GM23338 (cell line): Measurements from ENCODE around the gene ZCWPW2. TPM values are rescaled to one million over a fixed set of nuclear protein-coding genes. Genes with fewer than 3 reads are reported as not detected.
A peak's percentile ranks its signal among the peaks of the same experiment; 100 is the strongest.

ENCODE experiments used
- ATAC-seq: fragments of 200-7000 bp; cut with Tn5 transposase; 3 replicates; pipeline ENCODE4 v1.9.1; 2020
- DNase-seq: peaks from one replicate; pipeline ENCODE4 v3.0.0-alpha.2; 2015; ENCODE audit warnings: low spot score
- H2AFZ ChIP-seq: fragments of 200-600 bp; sonication (generic); 2 replicates; pipeline ENCODE4 v1.8.0; 2016; ENCODE audit warnings: antibody characterized with exemption, mild to moderate bottlenecking, moderate library complexity
- H3F3A ChIP-seq: fragments of 200-600 bp; sonication (generic); replicated peaks from 2 replicates; pipeline ENCODE4 v1.8.0; 2017; ENCODE audit warnings: antibody characterized with exemption, mixed run types, low read depth
- H3K27ac ChIP-seq: fragments of 200-600 bp; sonication (generic); 2 replicates; pipeline ENCODE4 v1.6.1; 2016; ENCODE audit warnings: low read depth
- H3K27me3 ChIP-seq: fragments of 200-600 bp; sonication (generic); 2 replicates; pipeline ENCODE4 v1.8.0; 2016; ENCODE audit warnings: mild to moderate bottlenecking, mixed run types, moderate library complexity; ENCODE audit not compliant: insufficient read depth
- H3K36me3 ChIP-seq: fragments of 200-600 bp; sonication (generic); 2 replicates; pipeline ENCODE4 v1.8.0; 2016; ENCODE audit warnings: mild to moderate bottlenecking; ENCODE audit not compliant: insufficient read depth
- H3K4me1 ChIP-seq: fragments of 200-600 bp; sonication (generic); 2 replicates; pipeline ENCODE4 v1.8.0; 2016; ENCODE audit warnings: mild to moderate bottlenecking, moderate library complexity; ENCODE audit not compliant: insufficient read depth
- H3K4me2 ChIP-seq: fragments of 200-600 bp; sonication (generic); 2 replicates; pipeline ENCODE4 v1.7.1; 2017; ENCODE audit warnings: mixed run types
- H3K4me3 ChIP-seq: fragments of 200-600 bp; sonication (generic); 2 replicates; pipeline ENCODE4 v1.6.1; 2016; ENCODE audit warnings: mixed run types
- H3K79me2 ChIP-seq: fragments of 200-600 bp; sonication (generic); replicated peaks from 2 replicates; pipeline ENCODE4 v1.8.0; 2017; ENCODE audit warnings: mild to moderate bottlenecking; ENCODE audit not compliant: insufficient read depth
- H3K9me2 ChIP-seq: fragments of 200-600 bp; sonication (generic); 2 replicates; pipeline ENCODE4 v1.8.0; 2017; ENCODE audit not compliant: insufficient read depth
- H4K20me1 ChIP-seq: fragments of 200-600 bp; sonication (generic); replicated peaks from 2 replicates; pipeline ENCODE4 v1.8.0; 2017; ENCODE audit warnings: mild to moderate bottlenecking; ENCODE audit not compliant: insufficient read depth
- H3K27ac Mint-ChIP-seq: 2 replicates; pipeline ENCODE4 v1.8.0; 2020; ENCODE audit warnings: inconsistent platforms, mild to moderate bottlenecking, moderate library complexity, mixed read lengths
- H3K27me3 Mint-ChIP-seq: 3 replicates; pipeline ENCODE4 v1.8.0; 2022; ENCODE audit warnings: low read depth, mild to moderate bottlenecking, moderate library complexity, mixed read lengths, inconsistent platforms; ENCODE audit not compliant: insufficient read depth, poor library complexity
- H3K36me3 Mint-ChIP-seq: 3 replicates; pipeline ENCODE4 v1.8.0; 2021; ENCODE audit warnings: low read depth, mild to moderate bottlenecking, inconsistent platforms, moderate library complexity, mixed read lengths
- H3K4me1 Mint-ChIP-seq: 3 replicates; pipeline ENCODE4 v1.8.0; 2020; ENCODE audit warnings: mild to moderate bottlenecking, inconsistent platforms, mixed read lengths
- H3K4me3 Mint-ChIP-seq: 3 replicates; pipeline ENCODE4 v1.8.0; 2021; ENCODE audit warnings: moderate library complexity, mild to moderate bottlenecking, inconsistent platforms, mixed read lengths
- H3K9me3 Mint-ChIP-seq: 3 replicates; pipeline ENCODE4 v1.8.0; 2020; ENCODE audit warnings: moderate library complexity, mild to moderate bottlenecking, inconsistent platforms, mixed read lengths
- CTCF ChIP-seq, 2 experiments: fragments of 200-600 bp in 1 of 2; sonication (generic) in 1 of 2; conservative IDR thresholded peaks; 2 replicates each; pipeline versions ENCODE4 v1.5.1 to v1.6.1; 2016 to 2017; ENCODE audit warnings: antibody characterized with exemption in 2 of 2, low read depth in 2 of 2, mild to moderate bottlenecking in 2 of 2, moderate library complexity in 1 of 2
- EZH2phosphoT487 ChIP-seq: fragments of 200-600 bp; sonication (generic); IDR thresholded peaks from one replicate; pipeline ENCODE4 v1.8.1; 2018; ENCODE audit warnings: antibody characterized with exemption; ENCODE audit not compliant: unreplicated experiment
- ZNF331 ChIP-seq: fragments of 250-450 bp; sonication (Bioruptor Pico); IDR thresholded peaks from 2 replicates; pipeline ENCODE4 v1.5.0; 2020; ENCODE audit warnings: low read depth, mild to moderate bottlenecking, moderate library complexity
- polyA plus RNA-seq: library from polyadenylated mRNA; unstranded; fragments of >200 nt; fragmentation: Nextera tagmentation; extraction: Ambion mirVana; gene quantifications from 2 replicates; pipeline ENCODE4 v1.2.1, GENCODE V29; 2016
- total RNA-seq: library from RNA; depleted of rRNA; stranded (reverse); fragments of >200 nt; shearing (Covaris generic); gene quantifications from 2 replicates; pipeline ENCODE4 v1.2.3, GENCODE V29; 2014

ZCWPW2 gene
- total and polyA plus RNA-seq, 2 experiments from 2014 or later: 0.55 TPM; not detected in 1

GRCh38 chr3:28328188-28329151 is 20.1 kb upstream of the ZCWPW2 start:
- no peaks in the 10 kb centered on the region; the same call in 2 of the 3 replicates for H3K36me3 Mint-ChIP-seq
- Histone ChIP-seq H3K4me1 (no peaks in the 10 kb centered on the region), H3F3A (no peaks in the 10 kb centered on the region), H3K4me2 (no peak overlapping the region), H3K79me2 (no peaks in the 10 kb centered on the region), H2AFZ (no peak overlapping the region), H3K27ac (no peak overlapping the region), H3K4me3 (no peak overlapping the region), H3K27me3 (no peaks in the 10 kb centered on the region), H3K36me3 (no peaks in the 10 kb centered on the region), H4K20me1 (no peaks in the 10 kb centered on the region), H3K9me2 (no peaks in the 10 kb centered on the region)
- no peak overlapping the region for H3K4me3 Mint-ChIP-seq
- H3K27ac Mint-ChIP-seq: no peak overlapping the region
- TF ChIP-seq EZH2phosphoT487: no peak
- peak in 1 of 2 experiments; percentile 85; a peak in 3 of 4 replicates for TF ChIP-seq CTCF (conservative IDR thresholded peaks at IDR 0.05; ENCODE audit: low read depth in 2 of 2)
- no peaks in the 10 kb centered on the region for H3K4me1 Mint-ChIP-seq
- DNase-seq (peak; percentile 49), ATAC-seq (no peak)
- H3K9me3 Mint-ChIP-seq: no peaks in the 10 kb centered on the region
- no peaks in the 10 kb centered on the region for H3K27me3 Mint-ChIP-seq

GRCh38 chr3:28334552-28334951 is 14.0 kb upstream of the ZCWPW2 start:
- H3K27ac Mint-ChIP-seq: no peak overlapping the region
- Histone ChIP-seq H2AFZ (no peak overlapping the region), H3K27me3 (no peaks in the 10 kb centered on the region), H3K79me2 (no peaks in the 10 kb centered on the region), H3K4me1 (no peaks in the 10 kb centered on the region), H3K4me2 (no peak overlapping the region), H3F3A (no peaks in the 10 kb centered on the region), H4K20me1 (no peaks in the 10 kb centered on the region), H3K27ac (no peak overlapping the region), H3K9me2 (no peaks in the 10 kb centered on the region), H3K36me3 (no peaks in the 10 kb centered on the region), H3K4me3 (no peak overlapping the region)
- H3K27me3 Mint-ChIP-seq: no peaks in the 10 kb centered on the region
- ATAC-seq (no peak), DNase-seq (no peak)
- peaks cover 2% of the 10 kb centered on the region; the same call in 1 of the 3 replicates for H3K36me3 Mint-ChIP-seq
- H3K4me1 Mint-ChIP-seq: no peaks in the 10 kb centered on the region
- TF ChIP-seq ZNF331 (CRISPR knock-in tag) (no peak), CTCF (conservative IDR thresholded peaks at IDR 0.05; ENCODE audit: low read depth in 2 of 2) (peak in 1 of 2 experiments; percentile 35; a peak in 3 of 4 replicates)
- no peaks in the 10 kb centered on the region for H3K9me3 Mint-ChIP-seq
- no peak overlapping the region for H3K4me3 Mint-ChIP-seq
